ENCODE results near the gene SYTL2. TPM values are rescaled to one million over a fixed set of nuclear protein-coding genes. Genes with fewer than 3 reads are reported as not detected.
A peak's percentile ranks its signal among the peaks of the same experiment; 100 is the strongest.
"Not testable (repeated sequence)": the region's sequence is repeated elsewhere in the genome, so short reads cannot be mapped to it uniquely, and the experiment has no call there.

Gene SYTL2
- total and polyA plus RNA-seq, 9 donors = 50.8 to 99.5 (median 61.2) TPM

DNA sequence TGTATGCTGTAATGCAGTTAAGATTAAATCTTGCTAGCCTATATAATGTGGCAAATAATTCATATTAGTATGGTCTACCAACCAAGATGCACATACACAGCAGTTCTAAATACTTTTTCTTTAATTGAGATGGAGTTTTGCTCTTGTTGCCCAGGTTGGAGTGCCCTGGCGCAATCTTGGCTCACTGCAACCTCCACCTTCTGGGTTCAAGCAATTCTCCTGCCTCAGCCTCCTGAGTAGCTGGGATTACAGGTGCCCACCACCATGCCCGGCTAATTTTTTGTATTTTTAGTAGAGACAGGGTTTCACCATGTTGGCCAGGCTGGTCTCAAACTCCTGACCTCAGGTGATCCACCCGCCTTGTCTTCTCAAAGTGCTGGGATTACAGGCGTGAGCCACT is 156.6 kb downstream of the SYTL2 start:
- not testable (repeated sequence) for H3K36me3 ChIP-seq (ENCODE audit: control insufficient read depth, insufficient read depth, low read length); H3K27ac ChIP-seq (ENCODE audit: low read length); DNase-seq; H3K27me3 ChIP-seq (ENCODE audit: control insufficient read depth, insufficient read depth, low read length); H3K4me1 ChIP-seq (ENCODE audit: control insufficient read depth, insufficient read depth, low read length); H3K9me3 ChIP-seq (replicated peaks; ENCODE audit: control insufficient read depth, low read depth, low read length); H3K4me3 ChIP-seq (ENCODE audit: low read length)
- WGBS (ENCODE audit: insufficient coverage) = no CpG with 5 or more reads among the region's 4 CpGs

DNA sequence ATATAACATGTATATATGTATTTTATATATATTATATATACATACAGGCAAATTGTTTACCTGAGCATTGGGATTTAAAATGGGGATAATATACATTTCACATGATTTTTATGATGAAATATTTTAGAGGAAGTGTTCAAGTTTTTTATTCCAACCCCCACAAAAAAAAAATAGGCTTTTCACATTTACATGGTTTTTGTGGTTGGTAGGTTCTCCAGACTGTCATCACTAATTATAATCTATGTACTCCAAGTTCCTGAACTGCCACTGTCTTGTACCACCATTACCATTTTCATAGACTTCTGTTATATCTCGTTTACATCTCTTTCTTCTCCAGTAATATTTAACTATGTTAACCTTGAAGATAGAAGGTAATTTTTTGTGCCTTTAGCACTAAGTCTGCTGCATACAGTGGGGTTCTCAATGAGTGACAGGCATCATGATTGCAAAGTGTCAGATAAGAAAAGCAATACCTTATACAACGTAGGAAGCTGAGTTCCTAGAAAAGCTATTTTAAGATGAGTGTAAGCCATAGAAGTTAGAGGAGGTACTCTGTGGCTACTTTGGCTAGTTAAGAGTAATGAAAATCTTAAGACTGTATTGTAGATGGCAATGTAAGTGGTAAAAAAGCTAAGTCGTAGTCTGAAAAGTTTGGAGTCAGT is 158.0 kb downstream of the SYTL2 start:
- Histone ChIP-seq H3K4me1 (ENCODE audit: control insufficient read depth, insufficient read depth, low read length) (peaks cover 5% of the 10 kb centered on the region), H3K36me3 (ENCODE audit: control insufficient read depth, insufficient read depth, low read length) (peaks cover 4% of the 10 kb centered on the region), H3K9me3 (replicated peaks; ENCODE audit: control insufficient read depth, low read depth, low read length) (no peaks in the 10 kb centered on the region), H3K27ac (ENCODE audit: low read length) (no peak overlapping the region), H3K27me3 (ENCODE audit: control insufficient read depth, insufficient read depth, low read length) (no peaks in the 10 kb centered on the region), H3K4me3 (ENCODE audit: low read length) (no peak overlapping the region)
- WGBS (ENCODE audit: insufficient coverage) = no CpG with 5 or more reads among the region's 3 CpGs
- DNase-seq = no peak

DNA sequence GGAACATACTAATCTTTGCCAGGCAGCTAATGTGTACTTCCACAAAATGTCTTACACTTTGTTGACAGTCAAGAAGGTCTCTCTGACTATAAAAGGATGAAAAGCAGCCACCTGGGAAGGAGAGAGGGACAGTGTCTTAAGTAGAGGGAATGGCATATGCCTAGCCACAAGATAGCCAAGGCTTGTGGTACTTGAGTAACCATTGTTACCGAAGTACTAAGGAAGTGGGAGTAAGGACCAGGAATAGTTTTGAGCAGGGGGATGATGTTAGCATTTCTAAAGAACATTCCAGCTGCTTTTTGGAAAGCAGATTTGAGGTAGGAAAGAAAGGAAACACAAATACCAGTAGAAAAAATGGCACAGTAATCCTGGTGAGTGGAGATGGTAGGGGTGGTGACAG is 159.8 kb downstream of the SYTL2 start:
- no peak for DNase-seq
- Histone ChIP-seq H3K9me3 (replicated peaks; ENCODE audit: control insufficient read depth, low read depth, low read length) (no peaks in the 10 kb centered on the region), H3K4me1 (ENCODE audit: control insufficient read depth, insufficient read depth, low read length) (peaks cover 10% of the 10 kb centered on the region), H3K36me3 (ENCODE audit: control insufficient read depth, insufficient read depth, low read length) (peaks cover 4% of the 10 kb centered on the region), H3K27me3 (ENCODE audit: control insufficient read depth, insufficient read depth, low read length) (no peaks in the 10 kb centered on the region), H3K27ac (ENCODE audit: low read length) (no peak overlapping the region), H3K4me3 (ENCODE audit: low read length) (no peak overlapping the region)
- 100% methylated on average over 1 of the region's 1 CpG for WGBS (ENCODE audit: insufficient coverage)

- Histone ChIP-seq H3K27me3 (ENCODE audit: control insufficient read depth, insufficient read depth, low read length) (no peaks in the 10 kb centered on the region), H3K4me3 (ENCODE audit: low read length) (peak within 1 kb of the TSS; percentile 90), H3K9me3 (replicated peaks; ENCODE audit: control insufficient read depth, low read depth, low read length) (no peaks in the 10 kb centered on the region), H3K4me1 (ENCODE audit: control insufficient read depth, insufficient read depth, low read length) (peaks cover 10% of the 10 kb centered on the region), H3K27ac (ENCODE audit: low read length) (peak within 1 kb of the TSS; percentile 88), H3K36me3 (ENCODE audit: control insufficient read depth, insufficient read depth, low read length) (peaks cover 2% of the 10 kb centered on the region)
- WGBS (ENCODE audit: insufficient coverage) = under 1% methylated on average over 25 of the region's 33 CpGs
- DNase-seq = peak; percentile 95
Measured at GRCh38 chr11:85647604-85648299, 163.2 kb downstream of the SYTL2 start, which contains the start of gene TMEM126A. Gene TMEM126A, plus strand, starts transcription at chr11:85647967. Its CDS starts 2,289 bp downstream, at chr11:85650256.

GRCh38 chr11:85647078-85647477 is 163.9 kb downstream of the SYTL2 start:
- DNase-seq = no peak
- Histone ChIP-seq H3K9me3 (replicated peaks; ENCODE audit: control insufficient read depth, low read depth, low read length) (no peaks in the 10 kb centered on the region), H3K27ac (ENCODE audit: low read length) (peak overlapping the region; percentile 88), H3K36me3 (ENCODE audit: control insufficient read depth, insufficient read depth, low read length) (peaks cover 2% of the 10 kb centered on the region), H3K4me3 (ENCODE audit: low read length) (peak overlapping the region; percentile 90), H3K27me3 (ENCODE audit: control insufficient read depth, insufficient read depth, low read length) (no peaks in the 10 kb centered on the region), H3K4me1 (ENCODE audit: control insufficient read depth, insufficient read depth, low read length) (peaks cover 10% of the 10 kb centered on the region)
- WGBS (ENCODE audit: insufficient coverage) = no CpG with 5 or more reads among the region's 2 CpGs

Other genes starting within 250 kb of the SYTL2 start
- gene DLG2, start 183.8 kb downstream of the SYTL2 start, total RNA-seq = 14.5 TPM
- gene DLG2, start 183.8 kb downstream of the SYTL2 start, polyA plus RNA-seq (ENCODE audit: insufficient read depth in 1 of 8, insufficient read length in 8 of 8, low replicate concordance in 1 of 8) = 10 to 100 TPM in 6 of 8 donors, 1 to 10 TPM in 2; 6.4 to 19.3 (median 10.9) TPM
- gene TMEM126B, start 182.5 kb downstream of the SYTL2 start, total RNA-seq = 47.3 TPM
- gene TMEM126B, start 182.5 kb downstream of the SYTL2 start, polyA plus RNA-seq (ENCODE audit: insufficient read depth in 1 of 8, insufficient read length in 8 of 8, low replicate concordance in 1 of 8) = 10 to 100 TPM; 36.8 to 52.1 (median 41.1) TPM
- gene TMEM126A, start 163.2 kb downstream of the SYTL2 start, total RNA-seq = 50.7 TPM
- 10 to 100 TPM; 31.1 to 41.5 (median 34.8) TPM for gene TMEM126A, start 163.2 kb downstream of the SYTL2 start, polyA plus RNA-seq (ENCODE audit: insufficient read depth in 1 of 8, insufficient read length in 8 of 8, low replicate concordance in 1 of 8)
- gene CREBZF, start 146.0 kb downstream of the SYTL2 start, total RNA-seq = 35.8 TPM
- gene CREBZF, start 146.0 kb downstream of the SYTL2 start, polyA plus RNA-seq (ENCODE audit: insufficient read depth in 1 of 8, insufficient read length in 8 of 8, low replicate concordance in 1 of 8) = 10 to 100 TPM; 38.6 to 62.6 (median 47.5) TPM
- gene CCDC89, start 124.9 kb downstream of the SYTL2 start, total RNA-seq = 2.3 TPM
- gene CCDC89, start 124.9 kb downstream of the SYTL2 start, polyA plus RNA-seq (ENCODE audit: insufficient read depth in 1 of 8, insufficient read length in 8 of 8, low replicate concordance in 1 of 8) = 1 to 10 TPM; 1.5 to 3.3 (median 1.9) TPM
- not detected for gene CCDC83, start 44.2 kb upstream of the SYTL2 start, total RNA-seq
- not detected for gene CCDC83, start 44.2 kb upstream of the SYTL2 start, polyA plus RNA-seq (ENCODE audit: insufficient read depth in 1 of 8, insufficient read length in 8 of 8, low replicate concordance in 1 of 8)